ENCODE measurements around the gene VTI1A.
A peak's percentile ranks its signal among the peaks of the same experiment; 100 is the strongest.

Gene VTI1A

GRCh38 chr10:112663234-112664125 lies 216.5 kb downstream of the VTI1A start:
- H3K27ac ChIP-seq = peak overlapping the region; percentile 10
- DNase-seq (ENCODE audit: low read depth, low spot score) = no peak

GRCh38 chr10:112666094-112666493 lies 219.1 kb downstream of the VTI1A start:
- H3K27ac ChIP-seq = no peak overlapping the region
- no peak for DNase-seq (ENCODE audit: low read depth, low spot score)

GRCh38 chr10:112669989-112670388 lies 223.0 kb downstream of the VTI1A start:
- H3K27ac ChIP-seq = no peak overlapping the region
- DNase-seq (ENCODE audit: low read depth, low spot score) = no peak

- H3K27ac ChIP-seq = no peak overlapping the region
- DNase-seq (ENCODE audit: low read depth, low spot score) = no peak
These were observed 224.7 kb downstream of the VTI1A start for GRCh38 chr10:112671743-112672142.

GRCh38 chr10:112672706-112673105 lies 225.7 kb downstream of the VTI1A start:
- H3K27ac ChIP-seq = no peak overlapping the region
- no peak for DNase-seq (ENCODE audit: low read depth, low spot score)

- H3K27ac ChIP-seq = no peak overlapping the region
These were observed 228.6 kb downstream of the VTI1A start for GRCh38 chr10:112675560-112676083.

GRCh38 chr10:112677689-112678088 lies 230.7 kb downstream of the VTI1A start:
- no peak for DNase-seq (ENCODE audit: low read depth, low spot score)
- H3K27ac ChIP-seq = no peak overlapping the region

More at GRCh38 chr10:112675560-112676083, 228.6 kb downstream of the VTI1A start:
- no peak for DNase-seq (ENCODE audit: low read depth, low spot score)

GRCh38 chr10:112678581-112678980 lies 231.6 kb downstream of the VTI1A start:
- no peak for DNase-seq (ENCODE audit: low read depth, low spot score)
- no peak overlapping the region for H3K27ac ChIP-seq

GRCh38 chr10:112678987-112679386 lies 232.0 kb downstream of the VTI1A start:
- DNase-seq (ENCODE audit: low read depth, low spot score) = no peak
- no peak overlapping the region for H3K27ac ChIP-seq

GRCh38 chr10:112679392-112679791 lies 232.4 kb downstream of the VTI1A start:
- DNase-seq (ENCODE audit: low read depth, low spot score) = no peak
- H3K27ac ChIP-seq = no peak overlapping the region

GRCh38 chr10:112680586-112680985 lies 233.6 kb downstream of the VTI1A start:
- no peak for DNase-seq (ENCODE audit: low read depth, low spot score)
- H3K27ac ChIP-seq = no peak overlapping the region

GRCh38 chr10:112687647-112688046 lies 240.6 kb downstream of the VTI1A start:
- no peak overlapping the region for H3K27ac ChIP-seq
- DNase-seq (ENCODE audit: low read depth, low spot score) = no peak

- no peak overlapping the region for H3K27ac ChIP-seq
- DNase-seq (ENCODE audit: low read depth, low spot score) = no peak
These were observed 242.5 kb downstream of the VTI1A start for GRCh38 chr10:112689327-112690072.

- no peak overlapping the region for H3K27ac ChIP-seq
- no peak for DNase-seq (ENCODE audit: low read depth, low spot score)
These were observed 248.5 kb downstream of the VTI1A start for GRCh38 chr10:112695539-112695938.

- H3K27ac ChIP-seq = no peak overlapping the region
- DNase-seq (ENCODE audit: low read depth, low spot score) = no peak
These were observed 249.6 kb downstream of the VTI1A start for GRCh38 chr10:112696592-112696991.

- no peak for DNase-seq (ENCODE audit: low read depth, low spot score)
These were observed 251.3 kb downstream of the VTI1A start for GRCh38 chr10:112698133-112698817.

GRCh38 chr10:112698818-112699164 lies 251.8 kb downstream of the VTI1A start:
- DNase-seq (ENCODE audit: low read depth, low spot score) = no peak
- no peak overlapping the region for H3K27ac ChIP-seq

More at GRCh38 chr10:112698133-112698817, 251.3 kb downstream of the VTI1A start:
- no peak overlapping the region for H3K27ac ChIP-seq

GRCh38 chr10:112700215-112700671 lies 253.2 kb downstream of the VTI1A start:
- no peak for DNase-seq (ENCODE audit: low read depth, low spot score)
- H3K27ac ChIP-seq = no peak overlapping the region

- H3K27ac ChIP-seq = no peak overlapping the region
- no peak for DNase-seq (ENCODE audit: low read depth, low spot score)
These were observed 254.3 kb downstream of the VTI1A start for GRCh38 chr10:112701211-112701877.

- no peak for DNase-seq (ENCODE audit: low read depth, low spot score)
- no peak overlapping the region for H3K27ac ChIP-seq
These were observed 254.9 kb downstream of the VTI1A start for GRCh38 chr10:112701878-112702255.
